SU-DHL-6 (cell line): ENCODE measurements around the gene TIFAB.

Experiments
- H2AFZ ChIP-seq: fragments of 200-600 bp; sonication (generic); 2 replicates; pipeline ENCODE4 v1.6.1; 2014; ENCODE audit warnings: low read depth, mild to moderate bottlenecking, moderate library complexity, mixed read lengths, antibody characterized with exemption, low read length; ENCODE audit not compliant: severe bottlenecking
- H3F3A ChIP-seq: fragments of 200-600 bp; shearing (Covaris generic); 2 replicates; pipeline ENCODE4 v1.6.0; 2016; ENCODE audit warnings: antibody characterized with exemption, mild to moderate bottlenecking; ENCODE audit not compliant: insufficient read depth
- H3K27ac ChIP-seq: fragments of 200-600 bp; sonication (generic); 2 replicates; pipeline ENCODE4 v1.5.1; 2016; ENCODE audit warnings: low read depth, mild to moderate bottlenecking, low read length, moderate library complexity, mixed read lengths
- H3K27me3 ChIP-seq: fragments of 200-600 bp; sonication (generic), shearing (Covaris generic); 2 replicates; pipeline ENCODE4 v1.6.0; 2014; ENCODE audit warnings: mild to moderate bottlenecking, low read length
- H3K36me3 ChIP-seq: fragments of 200-600 bp; sonication (generic); 2 replicates; pipeline ENCODE4 v1.6.1; 2014; ENCODE audit warnings: mild to moderate bottlenecking, low read length, mixed read lengths
- H3K4me2 ChIP-seq: fragments of 300-600, 200-600 bp; shearing (Covaris generic), sonication (generic); 2 replicates; pipeline ENCODE4 v1.6.0; 2014; ENCODE audit warnings: low read length, low read depth, mild to moderate bottlenecking; ENCODE audit not compliant: poor library complexity, severe bottlenecking
- H3K4me3 ChIP-seq: fragments of 200-600 bp; sonication (generic); 2 replicates; pipeline ENCODE4 v1.5.1; 2014; ENCODE audit warnings: antibody characterized with exemption, low read length, mild to moderate bottlenecking, mixed read lengths; ENCODE audit not compliant: insufficient read depth, poor library complexity, severe bottlenecking
- H3K79me2 ChIP-seq: fragments of 200-600 bp; sonication (generic); 2 replicates; pipeline ENCODE4 v1.6.1; 2014; ENCODE audit warnings: mild to moderate bottlenecking, low read length, moderate library complexity; ENCODE audit not compliant: insufficient read depth
- H3K9ac ChIP-seq: fragments of 200-600 bp; sonication (generic); 2 replicates; pipeline ENCODE4 v1.7.0; 2014; ENCODE audit warnings: mild to moderate bottlenecking, low read length
- H3K9me2 ChIP-seq: fragments of 200-600 bp; sonication (generic); replicated peaks from 2 replicates; pipeline ENCODE4 v1.6.1; 2014; ENCODE audit warnings: low read length; ENCODE audit not compliant: insufficient read depth
- H3K9me3 ChIP-seq: fragments of 200-600 bp; sonication (generic); 2 replicates; pipeline ENCODE4 v1.6.1; 2014; ENCODE audit warnings: low read length, mixed read lengths; ENCODE audit not compliant: insufficient read depth
- H4K20me1 ChIP-seq: fragments of 200-600 bp; sonication (generic); 2 replicates; pipeline ENCODE4 v1.6.1; 2014; ENCODE audit warnings: low read depth, mild to moderate bottlenecking, antibody characterized with exemption, low read length, moderate library complexity, mixed read lengths
- CTCF ChIP-seq: fragments of 200-600 bp; sonication (generic); IDR thresholded peaks from one replicate; pipeline ENCODE4 v1.5.1; 2017; ENCODE audit warnings: antibody characterized with exemption, mild to moderate bottlenecking, low read length, moderate library complexity; ENCODE audit not compliant: insufficient read depth, poor library complexity, severe bottlenecking
- EZH2phosphoT487 ChIP-seq: fragments of 200-600 bp; sonication (generic), shearing (Covaris generic); conservative IDR thresholded peaks from 2 replicates; pipeline ENCODE4 v1.6.1; 2018; ENCODE audit warnings: mild to moderate bottlenecking, antibody characterized with exemption, low read length, moderate library complexity, mixed read lengths

The TIFAB gene

GRCh38 chr5:135457424-135458071 lies 5.4 kb upstream of the TIFAB start:
- Histone ChIP-seq H3K27me3 (no peaks in the 10 kb centered on the region; the same call in 1 of the 2 replicates), H3K36me3 (no peaks in the 10 kb centered on the region), H3K9me3 (no peaks in the 10 kb centered on the region), H2AFZ (no peak overlapping the region), H4K20me1 (no peaks in the 10 kb centered on the region), H3K9me2 (no peaks in the 10 kb centered on the region), H3F3A (no peaks in the 10 kb centered on the region), H3K9ac (no peak overlapping the region), H3K79me2 (no peaks in the 10 kb centered on the region), H3K27ac (no peak overlapping the region), H3K4me3 (no peak overlapping the region), H3K4me2 (no peak overlapping the region)
- TF ChIP-seq CTCF (peak; percentile 95), EZH2phosphoT487 (no peak)

GRCh38 chr5:135456238-135457099 lies 4.3 kb upstream of the TIFAB start:
- Histone ChIP-seq H2AFZ (no peak overlapping the region), H3K36me3 (no peaks in the 10 kb centered on the region), H3K27ac (no peak overlapping the region), H3K9me3 (no peaks in the 10 kb centered on the region), H3K4me3 (no peak overlapping the region), H3K27me3 (no peaks in the 10 kb centered on the region; the same call in 1 of the 2 replicates), H3K79me2 (no peaks in the 10 kb centered on the region), H3F3A (no peaks in the 10 kb centered on the region), H3K9me2 (no peaks in the 10 kb centered on the region), H3K4me2 (no peak overlapping the region), H4K20me1 (no peaks in the 10 kb centered on the region), H3K9ac (no peak overlapping the region)
- TF ChIP-seq CTCF, result no peak
- TF ChIP-seq EZH2phosphoT487, result no peak

- Histone ChIP-seq H3K9me3 (no peaks in the 10 kb centered on the region), H2AFZ (no peak overlapping the region), H3F3A (no peaks in the 10 kb centered on the region), H3K27me3 (no peaks in the 10 kb centered on the region; the same call in 1 of the 2 replicates), H3K79me2 (no peaks in the 10 kb centered on the region), H3K9ac (no peak overlapping the region), H4K20me1 (no peaks in the 10 kb centered on the region), H3K36me3 (no peaks in the 10 kb centered on the region), H3K9me2 (no peaks in the 10 kb centered on the region), H3K4me2 (no peak overlapping the region), H3K4me3 (no peak overlapping the region), H3K27ac (no peak overlapping the region)
- TF ChIP-seq EZH2phosphoT487 (no peak), CTCF (no peak)
Observed at GRCh38 chr5:135455876-135456237, 3.7 kb upstream of the TIFAB start.
